Activated CD8-positive, alpha-beta T cell treated with anti-CD3 and anti-CD28 coated beads for 36 hours (primary cell): ENCODE data around the gene ST14. TPM values are rescaled to one million over a fixed set of nuclear protein-coding genes. Genes with fewer than 3 reads are reported as not detected.

Experiments used
- ATAC-seq: fragments of 200-7000 bp; cut with Tn5 transposase; one replicate; pipeline ENCODE4 v1.10.0; 2021; ENCODE audit warnings: mild to moderate bottlenecking, moderate library complexity
- CTCF ChIA-PET: fragments of 350-600 bp; sonication (Branson Sonifier 250); formaldehyde crosslinking; loops from one replicate; lab custom pipeline; 2021; ENCODE audit warnings: antibody characterized with exemption; lab: Charles Lee
- POLR2A ChIA-PET: fragments of 350-600 bp; sonication (Branson Sonifier 250); formaldehyde crosslinking; loops from one replicate; lab custom pipeline; 2021; ENCODE audit warnings: antibody characterized with exemption; lab: Charles Lee
- DNase-seq: peaks from one replicate; pipeline ENCODE4 v3.0.0-alpha.2; 2020
- H3K27ac Mint-ChIP-seq: one replicate; pipeline ENCODE4 v1.8.0; 2021; ENCODE audit warnings: mild to moderate bottlenecking, mixed read lengths
- H3K27me3 Mint-ChIP-seq: one replicate; pipeline ENCODE4 v1.8.0; 2021; ENCODE audit warnings: mixed read lengths
- H3K36me3 Mint-ChIP-seq: one replicate; pipeline ENCODE4 v1.8.0; 2021; ENCODE audit warnings: low read depth, mixed read lengths
- H3K4me1 Mint-ChIP-seq: one replicate; pipeline ENCODE4 v1.8.0; 2021; ENCODE audit warnings: low read depth, mixed read lengths
- H3K4me3 Mint-ChIP-seq: one replicate; pipeline ENCODE4 v1.8.0; 2021; ENCODE audit warnings: mild to moderate bottlenecking, moderate library complexity, mixed read lengths
- H3K9me3 Mint-ChIP-seq: one replicate; pipeline ENCODE4 v1.8.0; 2021; ENCODE audit warnings: mixed read lengths
- CTCF ChIP-seq: fragments of 200-600 bp; IDR thresholded peaks from one replicate; pipeline ENCODE4 v1.8.0; 2022; ENCODE audit warnings: antibody characterized with exemption, mild to moderate bottlenecking
- intact Hi-C: fragments of 100-400 bp; cut with micrococcal nuclease; formaldehyde crosslinking; loops from one replicate; pipeline ENCODE4 v1.10.0; 2022
- total RNA-seq, 2 experiments: library from RNA; stranded (reverse); gene quantifications; one replicate each; pipeline ENCODE4 v1.2.3, GENCODE V29; 2021

ST14 gene
- total RNA-seq, 2 experiments from 2014 or later: not detected

- Mint-ChIP-seq H3K4me3 (no peak overlapping the region), H3K4me1 (no peaks in the 10 kb centered on the region), H3K9me3 (no peaks in the 10 kb centered on the region), H3K27ac (no peak overlapping the region), H3K27me3 (no peaks in the 10 kb centered on the region), H3K36me3 (no peaks in the 10 kb centered on the region)
- CTCF ChIA-PET: no interaction called here
- intact Hi-C loops: no loop called here
- ATAC-seq (no peak), DNase-seq (no peak)
- no peak for TF ChIP-seq CTCF
- POLR2A ChIA-PET: no interaction called here
These were observed 28.5 kb downstream of the ST14 start for GRCh38 chr11:130188047-130188446.

DNA sequence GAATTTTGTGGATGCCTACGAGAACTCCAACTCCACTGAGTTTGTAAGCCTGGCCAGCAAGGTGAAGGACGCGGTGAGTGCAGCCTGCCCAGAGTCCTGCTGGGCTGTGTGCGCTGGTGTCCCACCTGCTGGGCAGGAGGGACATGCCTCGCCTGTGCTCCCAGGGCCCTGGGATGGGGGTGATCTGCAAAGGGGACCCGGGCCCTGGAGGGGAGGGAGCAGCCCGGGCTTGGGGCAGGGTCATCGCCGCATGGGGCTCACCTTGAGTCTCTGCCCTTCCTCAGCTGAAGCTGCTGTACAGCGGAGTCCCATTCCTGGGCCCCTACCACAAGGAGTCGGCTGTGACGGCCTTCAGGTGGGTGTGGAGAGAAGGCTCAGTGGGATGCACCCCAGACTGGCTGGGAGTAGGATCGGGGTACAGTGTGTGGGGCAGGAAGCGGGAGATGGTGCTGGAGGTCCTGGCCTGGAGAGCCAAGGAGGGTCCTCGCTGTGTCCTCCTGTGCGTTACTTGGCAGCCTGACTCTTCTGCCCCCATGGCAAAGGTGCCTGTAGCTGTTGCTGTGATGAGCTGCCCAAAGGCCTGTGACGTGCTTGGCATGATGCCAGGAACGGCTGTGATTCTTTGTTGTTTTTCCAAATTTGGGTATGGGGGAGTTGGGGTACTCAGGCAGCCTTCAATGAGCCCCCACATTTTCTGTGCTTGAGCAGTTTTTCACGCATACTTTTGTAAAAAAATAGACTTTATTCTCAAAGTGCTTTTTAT lies 29.2 kb downstream of the ST14 start:
- Mint-ChIP-seq H3K36me3 (no peaks in the 10 kb centered on the region), H3K4me1 (no peaks in the 10 kb centered on the region), H3K4me3 (no peak overlapping the region), H3K27ac (no peak overlapping the region), H3K27me3 (no peaks in the 10 kb centered on the region), H3K9me3 (no peaks in the 10 kb centered on the region)
- no peak for ATAC-seq
- ChIA-PET CTCF (no interaction called here), POLR2A (no interaction called here)
- intact Hi-C loops: no loop called here
- DNase-seq: no peak
- TF ChIP-seq CTCF: no peak

- CTCF ChIA-PET: interaction anchor here (0.5 kb wide), 1 partner anchor 389 kb away, joined by 3 read pairs; no protein-coding TSS in a partner anchor
- Mint-ChIP-seq H3K4me1 (no peaks in the 10 kb centered on the region), H3K27me3 (no peaks in the 10 kb centered on the region), H3K4me3 (no peak overlapping the region), H3K36me3 (no peaks in the 10 kb centered on the region), H3K9me3 (no peaks in the 10 kb centered on the region), H3K27ac (no peak overlapping the region)
- ATAC-seq (no peak), DNase-seq (no peak)
- POLR2A ChIA-PET: no interaction called here
- intact Hi-C loops: no loop called here
- TF ChIP-seq CTCF: no peak
These were observed 30.1 kb downstream of the ST14 start for GRCh38 chr11:130189492-130190210.

GRCh38 chr11:130190371-130190881 lies 30.8 kb downstream of the ST14 start:
- no peak for ATAC-seq
- CTCF ChIA-PET: no interaction called here
- POLR2A ChIA-PET: no interaction called here
- Mint-ChIP-seq H3K36me3 (no peaks in the 10 kb centered on the region), H3K4me3 (no peak overlapping the region), H3K27me3 (no peaks in the 10 kb centered on the region), H3K9me3 (no peaks in the 10 kb centered on the region), H3K4me1 (no peaks in the 10 kb centered on the region), H3K27ac (no peak overlapping the region)
- TF ChIP-seq CTCF: no peak
- no peak for DNase-seq
- intact Hi-C loops: no loop called here

DNA sequence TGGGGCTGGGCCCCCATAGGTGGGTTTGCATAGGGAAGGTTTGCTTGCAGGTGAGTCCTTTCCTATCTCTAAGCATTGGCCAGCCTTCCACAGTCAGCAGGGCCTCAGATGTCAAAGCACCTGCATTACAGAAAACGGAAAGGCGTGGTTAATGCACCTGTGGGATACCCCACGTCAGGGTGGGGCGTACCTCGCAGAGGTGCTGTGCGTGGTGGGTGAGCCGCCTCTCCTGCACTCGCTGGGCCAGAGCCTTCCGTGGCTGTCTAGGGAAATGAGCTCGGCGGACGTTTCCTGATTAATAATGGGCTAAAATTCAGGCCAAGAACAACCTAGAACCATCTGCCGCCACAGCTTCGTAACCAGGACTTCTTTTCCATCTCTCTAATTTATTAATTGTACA lies 32.3 kb downstream of the ST14 start:
- POLR2A ChIA-PET: no interaction called here
- H3K4me1 Mint-ChIP-seq: no peaks in the 10 kb centered on the region
- no peaks in the 10 kb centered on the region for H3K36me3 Mint-ChIP-seq
- no peaks in the 10 kb centered on the region for H3K9me3 Mint-ChIP-seq
- DNase-seq (no peak), ATAC-seq (no peak)
- intact Hi-C loops: no loop called here
- no peak overlapping the region for H3K4me3 Mint-ChIP-seq
- no peak overlapping the region for H3K27ac Mint-ChIP-seq
- no peak for TF ChIP-seq CTCF
- CTCF ChIA-PET: interaction anchor here (1.7 kb wide), 1 partner anchor 21 kb away, joined by 6 read pairs; no protein-coding TSS in a partner anchor
- no peaks in the 10 kb centered on the region for H3K27me3 Mint-ChIP-seq
